Vagina (tissue), 2 donors: ENCODE results near the gene WDR17. TPM values are rescaled to one million over a fixed set of nuclear protein-coding genes. Genes with fewer than 3 reads are reported as not detected.

Source experiments
- DNase-seq, 2 donors: peaks; one replicate each; pipeline ENCODE4 v3.0.0-alpha.2; 2017; ENCODE audit errors: extremely low spot score in 2 of 2
- H3K27ac ChIP-seq: fragments of 200-600 bp; sonication (generic); one replicate; pipeline ENCODE4 v1.5.1; 2019
- H3K27me3 ChIP-seq: fragments of 200-600 bp; sonication (generic); one replicate; pipeline ENCODE4 v1.5.1; 2019
- H3K36me3 ChIP-seq, 2 donors: fragments of 200-600 bp; sonication (generic); one replicate each; pipeline ENCODE4 v1.5.1; 2017 to 2019
- H3K4me1 ChIP-seq: fragments of 200-600 bp; sonication (generic); one replicate; pipeline ENCODE4 v1.5.1; 2019
- H3K4me3 ChIP-seq, 2 donors: fragments of 200-600 bp; sonication (generic); 1 replicate in 1 of 2; 2 replicates in 1 of 2; pipeline ENCODE4 v1.5.1; 2016 to 2019
- H3K9me3 ChIP-seq: fragments of 200-600 bp; sonication (generic); one replicate; pipeline ENCODE4 v1.5.1; 2019
- POLR2A ChIP-seq, 2 donors: fragments of 450-650 bp; IDR thresholded peaks; one replicate each; pipeline ENCODE4 v1.6.1; 2017; ENCODE audit warnings: antibody characterized with exemption in 2 of 2, mild to moderate bottlenecking in 2 of 2, moderate library complexity in 2 of 2
- POLR2AphosphoS5 ChIP-seq, 2 donors: sonication (generic); formaldehyde crosslinking; IDR thresholded peaks; one replicate each; pipeline ENCODE4 v1.9.0; 2017; ENCODE audit warnings: antibody characterized with exemption in 2 of 2, mild to moderate bottlenecking in 2 of 2, low read depth in 1 of 2; ENCODE audit not compliant: insufficient read depth in 1 of 2
- intact Hi-C: fragments of 100-400 bp; cut with DNase I; formaldehyde crosslinking; loops from one replicate; pipeline ENCODE4 v1.15.1; 2023
- total RNA-seq: library from RNA; depleted of rRNA; stranded (reverse); fragments of >200 nt; gene quantifications from one replicate; pipeline ENCODE4 v1.2.3, GENCODE V29; 2016
- TF ChIP-seq, protein P1 (sequence below), 3 experiments: fragments of 450-650 bp in 2 of 3; fragments of 200-600 bp in 1 of 3; sonication (generic) in 1 of 3; IDR thresholded peaks; one replicate each; pipeline ENCODE4 v1.5.1; 2017 to 2019; ENCODE audit warnings: antibody characterized with exemption in 3 of 3, mild to moderate bottlenecking in 2 of 3, moderate library complexity in 2 of 3

Gene WDR17
- 2.0 TPM for total RNA-seq

DNA sequence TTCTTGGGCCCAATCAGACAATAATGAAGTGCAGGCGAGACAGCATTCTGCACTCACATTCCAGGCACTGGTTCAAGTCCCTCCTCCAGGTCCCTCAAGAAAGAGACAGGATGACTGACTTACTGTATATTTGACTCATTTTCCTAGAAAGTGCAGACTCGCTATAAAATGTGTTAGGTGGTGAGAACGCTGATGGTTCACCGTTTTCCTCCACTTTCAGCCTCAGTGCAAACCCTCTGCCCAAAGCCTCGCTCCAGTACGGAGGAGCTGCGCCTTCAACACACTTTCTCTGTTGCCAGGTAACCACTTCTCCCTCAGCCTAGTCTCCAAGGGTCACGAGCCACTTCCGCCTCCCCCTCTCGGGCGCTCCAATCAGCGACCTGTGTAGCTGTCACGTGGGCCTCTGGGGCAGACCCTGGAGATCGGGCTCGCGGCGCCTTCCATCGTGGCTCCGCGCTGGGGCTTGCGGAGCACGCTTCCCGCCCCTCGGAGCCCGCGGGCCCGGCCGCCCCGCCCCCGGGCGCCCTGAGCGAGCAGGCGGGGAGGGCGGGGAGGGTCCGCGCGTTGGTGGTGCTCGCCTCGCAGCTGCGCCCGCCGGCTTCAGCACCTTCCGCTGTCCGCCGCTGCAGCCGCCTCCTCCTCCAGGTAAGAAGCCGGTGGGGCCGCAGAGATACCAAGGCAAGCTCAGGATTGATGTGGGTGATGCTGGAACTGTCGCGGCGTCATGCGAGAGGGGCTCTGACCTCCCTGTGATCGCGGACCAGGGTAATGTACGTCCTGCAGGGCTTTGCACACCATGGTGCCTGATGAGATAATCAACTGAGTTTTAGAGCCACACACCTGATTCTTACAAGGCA lies at the start of gene WDR17:
Gene WDR17, plus strand, starts transcription at position 407 of the 857 bp plus-strand sequence. CDS start 45,740 bp downstream, outside the sequence.
- Histone ChIP-seq H3K9me3 (no peaks in the 10 kb centered on the region), H3K27me3 (no peaks in the 10 kb centered on the region), H3K4me1 (no peaks in the 10 kb centered on the region), H3K27ac (no peak within 1 kb of the TSS), H3K36me3 (no peaks in the 10 kb centered on the region), H3K4me3 (peak within 1 kb of the TSS; percentile 57 to 71)
- TF ChIP-seq, protein P1, sequence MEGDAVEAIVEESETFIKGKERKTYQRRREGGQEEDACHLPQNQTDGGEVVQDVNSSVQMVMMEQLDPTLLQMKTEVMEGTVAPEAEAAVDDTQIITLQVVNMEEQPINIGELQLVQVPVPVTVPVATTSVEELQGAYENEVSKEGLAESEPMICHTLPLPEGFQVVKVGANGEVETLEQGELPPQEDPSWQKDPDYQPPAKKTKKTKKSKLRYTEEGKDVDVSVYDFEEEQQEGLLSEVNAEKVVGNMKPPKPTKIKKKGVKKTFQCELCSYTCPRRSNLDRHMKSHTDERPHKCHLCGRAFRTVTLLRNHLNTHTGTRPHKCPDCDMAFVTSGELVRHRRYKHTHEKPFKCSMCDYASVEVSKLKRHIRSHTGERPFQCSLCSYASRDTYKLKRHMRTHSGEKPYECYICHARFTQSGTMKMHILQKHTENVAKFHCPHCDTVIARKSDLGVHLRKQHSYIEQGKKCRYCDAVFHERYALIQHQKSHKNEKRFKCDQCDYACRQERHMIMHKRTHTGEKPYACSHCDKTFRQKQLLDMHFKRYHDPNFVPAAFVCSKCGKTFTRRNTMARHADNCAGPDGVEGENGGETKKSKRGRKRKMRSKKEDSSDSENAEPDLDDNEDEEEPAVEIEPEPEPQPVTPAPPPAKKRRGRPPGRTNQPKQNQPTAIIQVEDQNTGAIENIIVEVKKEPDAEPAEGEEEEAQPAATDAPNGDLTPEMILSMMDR (IDR thresholded peaks at IDR 0.05), result no peak
- peak in 1 of 2 donors; percentile 26 for TF ChIP-seq POLR2AphosphoS5 (IDR thresholded peaks at IDR 0.05; ENCODE audit: insufficient read depth in 1 of 2, low read depth in 1 of 2)
- DNase-seq, result peak in 1 of 2 donors; percentile 92
- intact Hi-C loops, result no loop called here

DNA sequence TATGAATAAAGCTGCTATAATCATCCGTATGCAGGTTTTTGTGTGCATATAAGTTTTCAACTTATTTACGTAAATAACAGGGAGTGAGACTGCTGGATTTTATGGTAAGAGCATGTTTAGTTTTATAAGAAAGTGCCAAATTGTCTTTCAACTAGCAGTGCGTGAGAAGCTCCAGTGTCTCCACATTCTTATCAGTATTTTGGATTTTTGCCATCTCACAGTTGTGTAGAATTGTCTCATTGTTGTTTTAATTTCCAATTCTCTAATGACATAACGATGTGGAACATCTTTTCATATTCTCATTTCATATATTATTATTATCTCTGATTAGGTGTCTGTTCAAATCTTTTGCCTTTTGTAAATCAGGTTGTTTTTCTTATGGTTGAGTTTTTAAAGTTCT lies 49.0 kb upstream of the WDR17 start:
- Histone ChIP-seq H3K27me3 (no peaks in the 10 kb centered on the region), H3K9me3 (no peaks in the 10 kb centered on the region), H3K4me1 (no peaks in the 10 kb centered on the region), H3K27ac (no peak overlapping the region), H3K4me3 (no peak overlapping the region), H3K36me3 (no peaks in the 10 kb centered on the region)
- TF ChIP-seq, protein P1 (IDR thresholded peaks at IDR 0.05), result no peak
- TF ChIP-seq POLR2AphosphoS5 (IDR thresholded peaks at IDR 0.05; ENCODE audit: insufficient read depth in 1 of 2, low read depth in 1 of 2) (no peak), POLR2A (IDR thresholded peaks at IDR 0.05) (no peak)
- DNase-seq, result no peak
- intact Hi-C loops, result no loop called here

DNA sequence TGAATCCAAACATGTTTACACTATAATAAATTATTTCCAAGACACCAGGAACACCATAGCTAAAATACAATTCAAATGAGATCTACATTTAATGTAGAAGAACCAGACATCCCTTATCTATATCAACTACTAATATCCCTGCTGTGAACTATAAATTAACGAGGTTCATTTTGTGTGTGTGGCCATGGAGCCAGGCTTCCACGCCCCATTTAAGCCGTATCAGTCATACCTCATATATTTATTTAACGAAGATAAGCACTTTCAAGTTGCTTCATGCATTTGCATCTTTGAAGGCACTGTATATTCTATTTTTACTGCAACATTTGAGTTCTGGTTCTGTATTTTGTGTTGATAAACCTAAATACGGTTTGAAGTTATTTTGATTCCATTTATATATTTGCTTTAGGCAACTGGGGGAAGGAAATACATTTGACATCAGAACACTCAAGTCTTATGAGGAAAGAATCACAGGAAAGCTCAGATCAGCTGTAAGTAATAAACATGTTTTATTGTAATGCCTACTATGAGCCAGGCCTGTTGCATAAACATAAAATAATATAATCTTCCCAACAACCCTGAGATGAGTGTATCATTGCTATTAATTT lies 45.1 kb upstream of the WDR17 start:
- no peaks in the 10 kb centered on the region for H3K27me3 ChIP-seq
- H3K36me3 ChIP-seq, result no peaks in the 10 kb centered on the region
- H3K9me3 ChIP-seq, result no peaks in the 10 kb centered on the region
- DNase-seq, result no peak
- intact Hi-C loops, result no loop called here
- no peak overlapping the region for H3K27ac ChIP-seq
- H3K4me3 ChIP-seq, result no peak overlapping the region
- no peaks in the 10 kb centered on the region for H3K4me1 ChIP-seq
- no peak for TF ChIP-seq POLR2AphosphoS5 (IDR thresholded peaks at IDR 0.05; ENCODE audit: insufficient read depth in 1 of 2, low read depth in 1 of 2)
- TF ChIP-seq, protein P1 (IDR thresholded peaks at IDR 0.05), result no peak
- no peak for TF ChIP-seq POLR2A (IDR thresholded peaks at IDR 0.05)

DNA sequence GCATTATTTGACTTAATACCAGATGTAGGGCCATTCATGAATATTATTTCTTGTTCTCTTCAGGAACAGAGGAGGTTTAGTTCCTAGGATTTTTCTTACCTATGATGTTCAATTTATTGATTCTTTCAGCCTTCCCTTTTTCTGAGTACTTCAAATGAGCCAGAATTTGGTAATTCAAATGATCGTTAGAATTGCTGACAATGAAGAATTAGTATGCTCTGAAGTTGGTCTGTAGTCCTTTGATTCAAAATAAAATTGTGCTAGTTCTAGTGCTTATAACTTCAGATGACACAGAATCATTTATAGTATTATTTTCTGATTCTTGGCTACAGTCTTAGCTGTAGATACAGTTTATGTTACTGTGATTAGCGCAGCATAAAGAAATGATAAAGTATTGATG lies 35.2 kb upstream of the WDR17 start:
- TF ChIP-seq, protein P1 (IDR thresholded peaks at IDR 0.05), result no peak
- no peak for TF ChIP-seq POLR2A (IDR thresholded peaks at IDR 0.05)
- no peak for TF ChIP-seq POLR2AphosphoS5 (IDR thresholded peaks at IDR 0.05; ENCODE audit: insufficient read depth in 1 of 2, low read depth in 1 of 2)
- no peak overlapping the region for H3K4me3 ChIP-seq

DNA sequence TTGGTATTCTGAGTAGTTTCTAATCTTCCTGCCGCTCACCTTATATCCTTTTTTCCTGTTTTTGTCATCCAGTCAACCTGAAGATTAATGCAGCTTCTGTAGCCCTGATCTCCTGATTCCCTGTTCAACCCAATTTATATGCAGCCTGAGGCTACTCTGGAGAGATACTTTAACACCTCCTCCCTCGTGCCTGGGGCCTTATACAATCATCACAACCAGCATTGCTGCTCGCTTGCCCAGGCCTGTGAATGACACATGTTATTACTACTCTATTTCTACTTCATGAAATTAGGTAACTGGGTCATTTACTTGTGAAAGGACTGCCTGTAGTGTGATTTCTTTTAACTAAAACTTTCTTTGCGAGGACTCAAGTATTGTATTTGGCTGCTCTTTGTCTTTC lies 33.7 kb upstream of the WDR17 start:
- intact Hi-C loops, result no loop called here
- TF ChIP-seq POLR2A (IDR thresholded peaks at IDR 0.05) (no peak), POLR2AphosphoS5 (IDR thresholded peaks at IDR 0.05; ENCODE audit: insufficient read depth in 1 of 2, low read depth in 1 of 2) (no peak)
- TF ChIP-seq, protein P1 (IDR thresholded peaks at IDR 0.05), result no peak

More for the DNA sequence above, 35.2 kb upstream of the WDR17 start:
- no peaks in the 10 kb centered on the region for H3K36me3 ChIP-seq
- DNase-seq, result no peak
- intact Hi-C loops, result no loop called here
- no peaks in the 10 kb centered on the region for H3K27me3 ChIP-seq
- H3K4me1 ChIP-seq, result no peaks in the 10 kb centered on the region
- no peak overlapping the region for H3K27ac ChIP-seq
- no peaks in the 10 kb centered on the region for H3K9me3 ChIP-seq

More for the DNA sequence above, 33.7 kb upstream of the WDR17 start:
- no peaks in the 10 kb centered on the region for H3K27me3 ChIP-seq
- no peaks in the 10 kb centered on the region for H3K36me3 ChIP-seq
- H3K27ac ChIP-seq, result no peak overlapping the region
- no peaks in the 10 kb centered on the region for H3K4me1 ChIP-seq
- no peak overlapping the region for H3K4me3 ChIP-seq
- no peaks in the 10 kb centered on the region for H3K9me3 ChIP-seq
- no peak for DNase-seq
